Measurements from ENCODE around the gene TCIRG1.

DNA sequence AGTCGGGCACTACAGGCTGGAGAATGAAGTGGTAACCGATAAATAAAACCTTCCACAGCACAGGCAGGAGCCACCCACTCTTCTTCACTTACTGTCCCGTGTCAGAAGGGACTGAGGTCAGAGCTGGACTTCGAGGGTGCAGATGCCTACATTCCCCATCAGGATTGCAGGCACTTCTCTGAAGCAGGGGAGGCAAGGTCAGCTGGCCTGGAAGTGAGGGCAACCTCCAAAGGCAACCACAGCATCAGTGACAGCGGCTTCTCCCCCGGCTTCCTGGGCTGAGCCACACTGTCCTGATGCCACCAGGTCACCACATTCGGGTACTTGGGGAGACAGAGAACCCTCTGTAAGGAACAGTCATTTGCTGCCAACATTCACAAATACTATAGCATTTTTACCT, 22.7 kb downstream of the TCIRG1 start:
- TF ChIP-seq, protein P1, sequence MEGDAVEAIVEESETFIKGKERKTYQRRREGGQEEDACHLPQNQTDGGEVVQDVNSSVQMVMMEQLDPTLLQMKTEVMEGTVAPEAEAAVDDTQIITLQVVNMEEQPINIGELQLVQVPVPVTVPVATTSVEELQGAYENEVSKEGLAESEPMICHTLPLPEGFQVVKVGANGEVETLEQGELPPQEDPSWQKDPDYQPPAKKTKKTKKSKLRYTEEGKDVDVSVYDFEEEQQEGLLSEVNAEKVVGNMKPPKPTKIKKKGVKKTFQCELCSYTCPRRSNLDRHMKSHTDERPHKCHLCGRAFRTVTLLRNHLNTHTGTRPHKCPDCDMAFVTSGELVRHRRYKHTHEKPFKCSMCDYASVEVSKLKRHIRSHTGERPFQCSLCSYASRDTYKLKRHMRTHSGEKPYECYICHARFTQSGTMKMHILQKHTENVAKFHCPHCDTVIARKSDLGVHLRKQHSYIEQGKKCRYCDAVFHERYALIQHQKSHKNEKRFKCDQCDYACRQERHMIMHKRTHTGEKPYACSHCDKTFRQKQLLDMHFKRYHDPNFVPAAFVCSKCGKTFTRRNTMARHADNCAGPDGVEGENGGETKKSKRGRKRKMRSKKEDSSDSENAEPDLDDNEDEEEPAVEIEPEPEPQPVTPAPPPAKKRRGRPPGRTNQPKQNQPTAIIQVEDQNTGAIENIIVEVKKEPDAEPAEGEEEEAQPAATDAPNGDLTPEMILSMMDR (IDR thresholded peaks at IDR 0.05; ENCODE audit: low read length) = no peak
- TF ChIP-seq EZH2 (optimal IDR thresholded peaks at IDR 0.05; ENCODE audit: low read depth, low read length) = no peak
